CD14-positive monocyte (primary cell): Measurements from ENCODE around the gene THRB. TPM values are rescaled to one million over a fixed set of nuclear protein-coding genes. Genes with fewer than 3 reads are reported as not detected.

Experiments used
- DNase-seq, 3 donors: peaks; one replicate each; pipeline ENCODE4 v3.0.0-alpha.2; 2011 to 2022
- H2AFZ ChIP-seq: 2 replicates; pipeline ENCODE4 v1.6.0; 2012; ENCODE audit warnings: mild to moderate bottlenecking, low read depth, low read length, inconsistent platforms; ENCODE audit not compliant: insufficient read depth, poor library complexity, severe bottlenecking
- H3K27ac ChIP-seq, 2 donors: 1 replicate in 1 of 2; 2 replicates in 1 of 2; pipeline ENCODE4 v1.5.1; 2012 to 2013; ENCODE audit warnings: low read length in 2 of 2, control low read depth in 1 of 2, inconsistent platforms in 1 of 2, low read depth in 1 of 2, mild to moderate bottlenecking in 1 of 2
- H3K27me3 ChIP-seq, 2 donors: one replicate each; pipeline versions ENCODE4 v1.6.0 to v1.6.1; 2011 to 2013; ENCODE audit warnings: low read length in 2 of 2; ENCODE audit not compliant: control insufficient read depth in 2 of 2, insufficient read depth in 2 of 2
- H3K36me3 ChIP-seq, 2 donors: replicated peaks in 1 of 2; 1 replicate in 1 of 2; 2 replicates in 1 of 2; pipeline versions ENCODE4 v1.5.1 to v1.6.1; 2012 to 2013; ENCODE audit warnings: low read length in 2 of 2, control low read depth in 1 of 2, inconsistent platforms in 1 of 2, mild to moderate bottlenecking in 1 of 2; ENCODE audit not compliant: insufficient read depth in 2 of 2, control insufficient read depth in 1 of 2
- H3K4me1 ChIP-seq, 2 donors: 1 replicate in 1 of 2; 2 replicates in 1 of 2; pipeline versions ENCODE4 v1.5.1 to v1.6.1; 2012 to 2013; ENCODE audit warnings: low read length in 2 of 2, control low read depth in 1 of 2, inconsistent platforms in 1 of 2, mild to moderate bottlenecking in 1 of 2, moderate library complexity in 1 of 2; ENCODE audit not compliant: insufficient read depth in 2 of 2, control insufficient read depth in 1 of 2
- H3K4me2 ChIP-seq: replicated peaks from 2 replicates; pipeline ENCODE3; 2012; ENCODE audit warnings: low read length, moderate library complexity, mild to moderate bottlenecking; ENCODE audit not compliant: poor library complexity, severe bottlenecking; ENCODE audit errors: extremely low read depth
- H3K4me3 ChIP-seq, 3 experiments: fragments of 200-600 bp in 1 of 3; sonication (generic) in 1 of 3; replicated peaks in 1 of 3; 1 replicate in 2 of 3; 2 replicates in 1 of 3; pipeline ENCODE4 v1.5.1; 2011 to 2013; ENCODE audit warnings: low read length in 3 of 3, mild to moderate bottlenecking in 3 of 3, control low read depth in 2 of 3, low read depth in 2 of 3, inconsistent platforms in 1 of 3, moderate library complexity in 1 of 3
- H3K79me2 ChIP-seq: 2 replicates; pipeline ENCODE4 v1.6.0; 2012; ENCODE audit warnings: mild to moderate bottlenecking, control low read depth, inconsistent platforms, low read length, moderate library complexity; ENCODE audit not compliant: insufficient read depth
- H3K9ac ChIP-seq: 2 replicates; pipeline ENCODE4 v1.6.0; 2017; ENCODE audit warnings: low read length, mild to moderate bottlenecking; ENCODE audit not compliant: insufficient read depth, poor library complexity, severe bottlenecking
- H3K9me3 ChIP-seq, 2 donors: replicated peaks in 1 of 2; 1 replicate in 1 of 2; 2 replicates in 1 of 2; pipeline versions ENCODE4 v1.5.1 to v1.6.1; 2012 to 2013; ENCODE audit warnings: low read length in 2 of 2, control low read depth in 1 of 2; ENCODE audit not compliant: control insufficient read depth in 1 of 2, insufficient read depth in 1 of 2
- H4K20me1 ChIP-seq: 2 replicates; pipeline ENCODE4 v1.6.0; 2012; ENCODE audit warnings: mild to moderate bottlenecking, low read length, control low read depth, moderate library complexity; ENCODE audit not compliant: insufficient read depth
- H3K27ac Mint-ChIP-seq, 7 donors: one replicate each; pipeline ENCODE4 v1.8.0; 2020; ENCODE audit warnings: mild to moderate bottlenecking in 7 of 7, mixed read lengths in 7 of 7, moderate library complexity in 6 of 7, inconsistent platforms in 2 of 7
- H3K27me3 Mint-ChIP-seq, 3 donors: one replicate each; pipeline ENCODE4 v1.8.0; 2021 to 2022; ENCODE audit warnings: low read depth in 3 of 3, mild to moderate bottlenecking in 3 of 3, mixed read lengths in 3 of 3, moderate library complexity in 3 of 3, inconsistent platforms in 1 of 3
- H3K36me3 Mint-ChIP-seq, 2 donors: one replicate each; pipeline ENCODE4 v1.8.0; 2020; ENCODE audit warnings: mixed read lengths in 2 of 2, inconsistent platforms in 1 of 2, mild to moderate bottlenecking in 1 of 2
- H3K4me1 Mint-ChIP-seq: one replicate; pipeline ENCODE4 v1.8.0; 2020; ENCODE audit warnings: mild to moderate bottlenecking, mixed read lengths
- H3K4me3 Mint-ChIP-seq, 2 donors: one replicate each; pipeline ENCODE4 v1.8.0; 2020; ENCODE audit warnings: mild to moderate bottlenecking in 2 of 2, mixed read lengths in 2 of 2, moderate library complexity in 1 of 2
- H3K9me3 Mint-ChIP-seq, 7 donors: one replicate each; pipeline ENCODE4 v1.8.0; 2020 to 2022; ENCODE audit warnings: mixed read lengths in 7 of 7, mild to moderate bottlenecking in 6 of 7, moderate library complexity in 6 of 7, inconsistent platforms in 2 of 7
- CTCF ChIP-seq: fragments of 200-600 bp; IDR thresholded peaks from one replicate; pipeline ENCODE4 v1.8.0; 2022; ENCODE audit warnings: antibody characterized with exemption, mild to moderate bottlenecking
- WGBS: methylation state at CpG from one replicate; pipeline ENCODE4 v1.1.5; 2013; ENCODE audit warnings: missing lambda C conversion rate; ENCODE audit not compliant: insufficient coverage; 5-methylcytosine and 5-hydroxymethylcytosine counted together
- intact Hi-C, 2 donors: fragments of 100-400 bp; cut with micrococcal nuclease; formaldehyde crosslinking; loops; one replicate each; pipeline versions ENCODE4 v1.15.0 to v1.15.1; 2023
- polyA plus RNA-seq, 3 donors: library from polyadenylated mRNA; depleted of rRNA in 1 of 3; unstranded in 2 of 3; stranded (reverse) in 1 of 3; fragments of 300-500 nt in 2 of 3; fragments of >200 nt in 1 of 3; fragmentation: Illumina TruSeq in 2 of 3; gene quantifications; 1 replicate in 2 of 3; 2 replicates in 1 of 3; pipeline ENCODE4 v1.2.3, GENCODE V29; 2012 to 2021

The THRB gene
- polyA plus RNA-seq, 3 donors, result 0.05 TPM; not detected in 2

- no peaks in the 10 kb centered on the region for H3K36me3 ChIP-seq
- H3K4me2 ChIP-seq, result no peak overlapping the region
- H3K4me1 ChIP-seq, result no peaks in the 10 kb centered on the region
- TF ChIP-seq CTCF, result no peak
- Mint-ChIP-seq H3K4me1 (no peaks in the 10 kb centered on the region), H3K27ac (no peak overlapping the region), H3K4me3 (no peak overlapping the region), H3K27me3 (peaks cover 0 to 1% (median 0%) of the 10 kb centered on the region in 3 donors), H3K9me3 (peaks cover 0 to 4% (median 2%) of the 10 kb centered on the region in 7 donors), H3K36me3 (no peaks in the 10 kb centered on the region)
- H3K9ac ChIP-seq, result no peak overlapping the region
- no peak overlapping the region for H3K27ac ChIP-seq
- H3K4me3 ChIP-seq, result no peak overlapping the region
- H3K27me3 ChIP-seq, result no peaks in the 10 kb centered on the region
- H2AFZ ChIP-seq, result no peak overlapping the region
- no peaks in the 10 kb centered on the region for H3K9me3 ChIP-seq
- no peak for DNase-seq
- no peaks in the 10 kb centered on the region for H4K20me1 ChIP-seq
- intact Hi-C loops, result no loop called here
- H3K79me2 ChIP-seq, result no peaks in the 10 kb centered on the region
Observed at GRCh38 chr3:24341668-24342067, 153.0 kb downstream of the THRB start.

DNA sequence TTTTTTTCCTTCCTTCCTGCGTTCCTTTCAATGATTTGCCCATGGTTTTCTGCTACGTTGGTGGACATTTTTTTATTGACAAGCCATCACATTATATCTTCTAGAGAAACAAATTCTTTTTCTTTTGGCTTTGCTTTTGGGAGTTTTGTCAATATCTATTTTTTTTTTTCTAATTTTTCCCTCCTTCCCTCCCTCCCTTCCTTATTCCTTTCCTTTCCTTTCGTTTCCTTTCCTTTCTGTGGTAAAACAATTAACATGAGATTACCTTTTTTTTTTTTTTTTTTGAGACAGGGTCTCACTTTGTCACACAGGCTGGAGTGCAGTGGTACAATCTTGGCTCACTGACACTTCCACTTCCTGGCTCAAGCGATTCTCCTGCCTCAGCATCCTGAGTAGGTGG, 153.7 kb downstream of the THRB start:
- intact Hi-C loops, result no loop called here
- no peak overlapping the region for H3K4me2 ChIP-seq

More for the DNA sequence above, 153.7 kb downstream of the THRB start:
- no CpG with 5 or more reads among the region's 4 CpGs for WGBS
- Mint-ChIP-seq H3K9me3 (peaks cover 0 to 4% (median 2%) of the 10 kb centered on the region in 7 donors), H3K4me3 (no peak overlapping the region), H3K27ac (no peak overlapping the region), H3K36me3 (no peaks in the 10 kb centered on the region), H3K27me3 (peaks cover 0 to 1% (median 0%) of the 10 kb centered on the region in 3 donors), H3K4me1 (no peaks in the 10 kb centered on the region)
- Histone ChIP-seq H3K4me3 (no peak overlapping the region), H3K36me3 (no peaks in the 10 kb centered on the region), H3K27me3 (no peaks in the 10 kb centered on the region), H4K20me1 (no peaks in the 10 kb centered on the region), H3K9ac (no peak overlapping the region), H3K79me2 (no peaks in the 10 kb centered on the region), H3K4me1 (no peaks in the 10 kb centered on the region), H3K9me3 (no peaks in the 10 kb centered on the region), H3K27ac (no peak overlapping the region), H2AFZ (no peak overlapping the region)
- TF ChIP-seq CTCF, result no peak
- DNase-seq, result no peak
